GM21381 (cell line): ENCODE results near the gene BAX.

Source experiments
- ATAC-seq: cut with Tn5 transposase; IDR thresholded peaks from one replicate; pipeline ENCODE4 v1.9.1; 2021; ENCODE audit warnings: mild to moderate bottlenecking, moderate library complexity; ENCODE audit not compliant: unreplicated experiment

The BAX gene

DNA sequence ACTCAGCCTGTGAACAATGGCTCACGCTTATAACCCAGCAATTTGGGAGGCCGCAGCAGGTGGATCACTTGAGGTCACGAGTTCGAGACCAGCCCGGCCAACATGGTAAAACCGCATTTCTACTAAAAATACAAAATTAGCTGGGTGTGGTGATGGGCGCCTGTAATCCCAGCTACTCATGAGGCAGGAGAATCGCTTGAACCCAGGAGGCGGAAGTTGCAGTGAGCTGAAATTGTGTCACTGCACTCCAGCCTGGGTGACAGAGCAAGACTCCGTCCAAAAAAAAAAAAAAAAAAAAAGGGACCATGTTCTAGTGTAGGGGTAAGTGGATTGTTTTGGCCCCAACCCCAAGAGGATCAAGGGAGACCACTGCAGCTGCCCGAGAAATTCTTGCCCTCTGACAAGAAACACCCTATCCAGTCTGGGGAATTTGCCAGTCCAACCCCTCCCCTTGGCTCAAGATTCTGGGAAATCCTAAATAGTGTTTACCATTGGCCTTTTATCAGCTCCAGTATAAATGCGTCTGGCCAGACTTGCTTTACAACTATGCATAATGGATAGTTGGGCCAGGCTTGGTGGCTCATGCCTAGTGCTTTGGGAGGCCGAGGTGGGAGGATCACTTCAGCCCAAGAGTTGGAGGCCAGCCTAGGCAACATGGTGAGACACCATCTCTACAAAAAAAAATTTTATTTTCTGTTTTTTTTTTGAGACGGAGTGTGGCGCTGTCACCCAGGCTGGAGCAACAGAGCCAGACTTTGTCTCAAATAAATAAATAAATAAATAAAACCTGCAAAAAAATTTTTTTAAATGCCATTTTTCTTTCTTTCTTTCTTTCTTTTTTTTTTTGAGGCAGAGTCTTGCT lies 26.3 kb upstream of the BAX start:
- no peak for ATAC-seq

DNA sequence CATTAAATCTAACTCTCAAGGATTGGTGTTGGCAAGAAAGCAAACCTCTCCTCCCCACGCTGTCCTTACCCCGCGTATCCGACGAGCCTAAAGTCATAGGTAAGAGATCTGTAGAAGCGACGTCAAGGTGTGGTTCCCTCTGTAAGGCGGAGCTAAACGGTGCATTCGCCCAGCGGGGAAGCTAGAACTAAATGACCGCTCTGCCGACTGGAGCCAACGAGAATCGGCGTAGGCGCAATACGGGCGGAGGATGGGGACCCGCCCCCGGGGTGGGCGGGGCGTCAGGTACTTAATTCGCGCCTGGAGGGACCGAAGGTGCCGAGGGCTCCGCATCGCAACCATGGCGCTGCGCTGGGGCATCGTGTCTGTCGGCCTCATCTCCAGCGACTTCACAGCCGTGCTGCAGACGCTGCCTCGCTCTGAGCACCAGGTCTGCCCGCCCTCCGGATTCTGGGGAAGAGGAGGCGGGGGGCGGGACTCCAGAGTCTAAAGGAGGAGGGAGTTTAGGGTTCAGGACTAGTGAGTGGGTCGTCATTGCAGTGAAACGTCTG lies 21.2 kb upstream of the BAX start, which contains the start of gene DHDH:
Gene DHDH, plus strand, starts transcription at position 318 of the 551 bp plus-strand sequence. Its CDS starts 23 bp downstream, at position 341.
- ATAC-seq = no peak

DNA sequence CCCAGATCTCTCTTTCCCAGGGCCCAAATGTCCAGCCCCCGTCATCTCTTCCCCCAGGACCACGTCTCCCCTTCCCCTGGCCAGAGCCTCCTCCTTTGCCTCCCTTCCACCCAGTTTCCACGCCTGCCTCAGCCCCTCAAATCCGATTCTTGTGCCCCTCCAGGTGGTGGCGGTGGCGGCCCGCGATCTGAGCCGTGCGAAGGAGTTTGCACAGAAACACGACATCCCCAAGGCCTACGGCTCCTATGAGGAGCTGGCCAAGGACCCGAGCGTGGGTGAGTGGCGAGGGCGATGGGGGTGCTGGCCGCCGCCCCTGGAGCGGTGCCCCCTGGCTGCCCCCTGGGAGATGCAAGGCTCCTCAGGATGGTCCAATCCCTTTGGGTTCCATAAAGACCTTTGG lies 19.8 kb upstream of the BAX start:
- ATAC-seq = no peak

DNA sequence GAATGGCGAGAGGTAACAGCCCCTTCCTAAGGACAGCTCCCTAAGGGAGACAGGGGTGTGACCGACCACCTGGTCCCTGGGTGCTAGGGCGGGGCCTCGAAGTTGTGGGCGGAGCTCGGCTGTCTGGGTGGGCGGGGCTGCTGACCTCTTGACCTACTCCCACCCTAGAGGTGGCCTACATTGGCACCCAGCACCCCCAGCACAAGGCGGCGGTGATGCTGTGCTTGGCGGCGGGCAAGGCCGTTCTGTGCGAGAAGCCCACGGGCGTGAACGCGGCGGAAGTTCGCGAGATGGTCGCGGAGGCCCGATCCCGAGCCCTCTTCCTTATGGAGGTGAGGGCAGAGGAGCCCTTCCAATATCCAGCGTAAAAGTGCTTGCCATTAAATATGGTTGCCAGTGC lies 18.8 kb upstream of the BAX start:
- no peak for ATAC-seq

DNA sequence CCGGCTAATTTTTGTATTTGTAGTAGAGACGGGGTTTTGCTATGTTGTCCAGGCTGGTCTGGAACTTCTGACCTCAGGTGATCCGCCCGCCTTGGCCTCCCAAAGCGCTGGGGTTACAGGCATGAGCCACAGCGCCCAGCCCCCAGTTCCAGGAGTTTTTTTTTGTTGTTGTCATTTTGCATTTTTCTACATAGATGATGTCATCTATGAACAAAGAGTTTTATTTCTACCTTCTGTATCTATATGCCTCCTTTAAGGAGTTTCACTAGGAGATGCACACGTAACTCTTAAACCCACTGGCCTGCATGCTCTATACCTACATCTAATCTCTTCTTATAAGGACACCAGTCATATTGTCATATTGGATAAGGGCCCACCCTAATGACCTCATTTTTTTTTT lies 16.4 kb upstream of the BAX start:
- ATAC-seq = no peak

DNA sequence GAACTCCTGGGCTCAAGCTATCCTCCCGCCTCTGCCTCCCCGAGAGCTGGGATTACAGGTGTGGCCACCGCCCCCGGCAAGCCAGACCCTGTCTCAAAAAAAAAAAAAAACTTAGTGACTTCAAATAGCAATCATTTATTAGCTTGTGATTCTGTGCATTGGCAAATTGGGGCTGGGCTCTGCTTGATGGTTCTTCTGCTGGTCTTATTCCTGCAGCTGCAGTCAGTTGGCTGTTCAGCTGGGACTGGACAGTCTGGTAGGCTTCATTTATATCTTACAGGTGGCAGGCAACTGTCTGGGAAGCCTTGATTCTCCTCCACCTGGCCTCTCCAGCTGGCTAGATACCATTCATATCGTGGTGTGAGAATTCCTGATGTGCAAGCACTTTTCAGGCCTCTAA lies 13.8 kb upstream of the BAX start:
- ATAC-seq = no peak

DNA sequence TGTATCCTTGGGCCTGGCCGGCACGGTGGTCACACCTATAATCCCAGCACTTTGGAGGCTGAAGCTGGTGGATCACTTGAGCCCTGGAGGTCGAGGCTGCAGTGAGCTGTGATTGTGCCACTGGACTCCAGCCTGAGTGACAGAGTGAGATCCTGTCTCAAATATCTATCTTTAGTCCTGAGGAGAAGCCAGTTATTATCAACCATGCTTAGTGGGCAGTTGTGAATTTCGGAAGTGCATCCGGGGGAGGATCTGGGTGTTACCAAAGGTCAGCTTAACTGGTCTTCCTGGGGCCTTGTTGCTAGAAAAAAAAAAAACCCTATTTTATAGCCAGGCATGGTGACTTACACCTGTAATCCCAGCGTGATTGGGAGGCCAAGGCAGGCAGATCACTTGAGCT lies 11.6 kb upstream of the BAX start:
- ATAC-seq = no peak

DNA sequence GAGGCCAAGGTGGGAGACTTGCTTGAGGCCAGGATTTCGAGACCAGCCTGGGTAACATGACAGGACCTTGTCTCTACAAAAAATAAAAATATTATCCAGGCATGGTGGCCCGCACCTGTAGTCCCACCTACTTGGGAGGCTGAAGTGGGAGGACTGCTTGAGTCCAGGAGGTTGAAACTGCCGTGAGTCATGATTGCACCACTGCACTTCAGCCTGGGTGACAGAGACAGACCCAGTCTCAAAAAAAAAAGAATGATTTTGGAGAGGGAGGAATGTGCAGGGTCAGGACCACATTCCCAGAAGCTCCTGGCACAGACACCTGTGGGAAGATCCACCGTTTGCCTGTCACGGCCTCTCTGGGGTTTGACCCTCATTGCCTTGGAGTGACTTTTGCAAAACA lies 9.3 kb upstream of the BAX start:
- no peak for ATAC-seq

DNA sequence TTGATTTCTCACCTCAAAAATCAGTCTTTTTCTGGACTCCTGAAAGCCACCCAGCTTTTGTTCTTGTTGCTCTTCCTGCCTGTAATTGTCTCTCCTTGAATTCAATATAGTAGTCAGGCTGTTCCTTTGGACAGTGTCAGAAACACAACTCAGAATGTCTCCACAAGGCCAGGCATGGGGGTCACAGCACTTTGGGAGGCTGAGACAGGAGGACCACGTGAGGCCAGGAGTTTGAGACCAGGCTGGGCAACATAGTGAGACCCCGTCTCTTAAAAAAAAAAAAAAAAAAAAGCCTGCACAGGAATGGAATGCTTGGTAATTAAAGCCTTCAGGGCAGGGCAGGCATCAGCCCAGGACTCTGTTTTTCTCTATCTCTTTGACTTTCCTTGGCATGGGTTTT lies 8.9 kb upstream of the BAX start:
- ATAC-seq = no peak

DNA sequence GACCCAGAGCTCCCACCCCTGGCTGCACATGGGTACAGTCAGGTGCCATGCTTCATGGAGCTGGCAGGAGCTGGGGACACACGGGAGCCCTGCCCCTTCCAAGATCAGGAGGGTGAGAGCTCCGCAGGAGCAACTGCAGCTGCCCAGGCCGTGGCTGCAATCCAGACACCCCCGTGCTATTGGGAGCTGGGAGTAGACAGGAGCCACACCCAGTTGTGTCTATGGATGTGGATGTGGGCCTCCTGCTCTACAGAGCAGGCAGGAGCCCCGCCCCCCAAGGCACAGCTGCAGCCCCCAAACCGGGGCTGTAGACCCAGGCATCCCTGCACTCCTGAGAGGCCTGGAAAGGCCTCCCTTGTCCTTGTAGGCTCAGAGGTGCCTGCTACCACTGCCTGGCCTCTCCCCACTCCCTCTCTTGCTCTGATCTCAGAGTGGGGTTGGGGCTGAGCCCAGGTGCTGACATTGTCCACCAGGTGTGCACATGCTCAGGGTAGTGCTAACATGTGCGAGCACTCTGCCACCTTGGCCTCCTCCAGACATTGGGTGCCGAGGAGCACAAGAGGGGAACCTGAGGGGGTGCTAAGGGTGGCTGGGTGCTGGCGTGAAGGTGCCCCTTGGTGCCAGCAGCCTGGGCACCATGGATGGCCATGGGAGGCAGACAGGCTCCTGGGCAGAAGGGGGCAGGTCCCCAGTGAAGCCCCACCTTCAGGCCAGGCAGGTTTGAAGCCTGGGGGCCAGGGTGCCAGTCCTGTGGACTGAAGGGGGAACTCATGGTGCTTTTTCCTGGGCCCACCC lies 8.0 kb upstream of the BAX start:
- no peak for ATAC-seq

DNA sequence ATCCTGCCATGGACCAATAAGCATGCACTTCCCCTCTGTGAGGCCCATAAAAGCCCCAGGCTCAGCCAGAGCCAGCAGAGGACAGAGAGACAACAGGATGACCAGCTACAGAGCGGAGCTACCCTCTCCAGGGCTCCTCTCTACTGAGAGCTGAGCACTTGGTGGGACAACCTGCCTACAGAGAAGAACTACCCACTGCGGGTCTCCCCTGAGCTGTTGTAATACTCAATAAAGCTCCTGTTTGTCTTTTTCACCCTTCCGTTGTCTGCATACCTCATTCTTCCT lies 7.5 kb upstream of the BAX start:
- ATAC-seq = no peak

DNA sequence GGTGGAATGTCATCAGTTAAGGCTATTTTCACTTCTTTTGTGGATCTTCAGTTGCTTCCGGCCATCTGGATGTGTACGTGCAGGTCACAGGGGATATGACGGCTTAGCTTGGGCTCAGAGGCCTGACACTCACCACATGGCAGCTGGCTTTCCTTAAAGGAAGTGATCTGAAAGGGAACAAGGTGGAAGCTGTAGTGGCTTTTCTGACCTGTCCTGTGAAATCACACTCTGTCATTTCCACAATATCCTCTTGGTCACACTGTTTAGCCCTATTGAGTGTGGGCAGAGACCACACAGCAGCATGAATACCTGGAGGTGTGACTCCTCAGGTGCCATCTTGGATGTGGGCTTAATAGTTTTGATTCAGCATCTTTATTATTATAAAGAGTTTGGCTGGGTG lies 4.5 kb upstream of the BAX start:
- ATAC-seq = no peak

DNA sequence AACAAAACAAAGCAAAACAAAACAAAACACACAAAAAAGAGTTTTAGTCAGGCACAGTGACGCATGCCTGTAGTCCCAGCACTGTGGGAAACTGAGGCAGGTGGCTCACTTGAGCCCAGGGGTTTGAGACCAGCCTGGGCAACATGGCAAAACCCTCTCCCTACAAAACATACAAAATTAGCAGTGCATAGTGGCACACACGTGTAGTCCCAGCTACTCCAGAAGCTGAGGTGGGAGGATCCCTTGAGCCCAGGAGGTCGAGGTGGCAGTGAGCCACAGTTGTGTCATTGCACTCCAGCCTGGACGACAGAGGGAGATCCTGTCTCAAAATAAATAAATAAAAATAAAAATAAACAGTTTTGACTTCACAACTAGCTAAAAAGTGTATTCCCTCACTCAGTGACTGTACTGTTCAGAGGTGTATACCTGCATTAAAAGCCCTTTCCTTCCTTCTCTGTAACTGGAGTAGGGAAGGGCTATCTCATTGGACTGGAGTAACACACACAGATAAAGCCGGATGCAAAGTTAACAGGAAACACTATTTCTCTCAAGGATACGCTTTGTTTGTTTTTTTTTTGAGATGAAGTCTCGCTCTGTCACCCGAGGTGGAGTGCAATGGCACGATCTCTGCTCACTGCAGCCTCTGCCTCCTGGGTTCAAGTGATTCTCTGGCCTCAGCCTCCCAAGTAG lies 3.7 kb upstream of the BAX start:
- ATAC-seq = no peak

DNA sequence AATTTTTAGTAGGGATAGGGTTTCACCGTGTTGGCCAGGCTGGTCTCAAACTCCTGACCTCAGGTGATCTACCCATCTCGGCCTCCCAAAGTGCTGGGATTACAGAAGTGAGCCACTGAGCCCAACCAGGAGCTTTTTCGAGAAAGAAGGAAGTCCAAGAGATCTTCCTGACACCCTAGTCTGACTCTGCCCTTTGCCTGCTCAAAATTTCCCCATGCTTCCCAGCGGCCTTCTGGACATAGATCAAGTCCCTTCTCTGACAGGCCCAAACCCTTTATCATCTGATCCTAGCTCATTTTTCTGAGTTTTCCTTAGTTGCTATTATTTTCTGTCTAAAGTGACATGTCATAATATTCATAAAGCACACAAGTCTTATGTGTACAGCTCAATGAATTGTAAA lies 1.5 kb upstream of the BAX start:
- ATAC-seq = no peak

DNA sequence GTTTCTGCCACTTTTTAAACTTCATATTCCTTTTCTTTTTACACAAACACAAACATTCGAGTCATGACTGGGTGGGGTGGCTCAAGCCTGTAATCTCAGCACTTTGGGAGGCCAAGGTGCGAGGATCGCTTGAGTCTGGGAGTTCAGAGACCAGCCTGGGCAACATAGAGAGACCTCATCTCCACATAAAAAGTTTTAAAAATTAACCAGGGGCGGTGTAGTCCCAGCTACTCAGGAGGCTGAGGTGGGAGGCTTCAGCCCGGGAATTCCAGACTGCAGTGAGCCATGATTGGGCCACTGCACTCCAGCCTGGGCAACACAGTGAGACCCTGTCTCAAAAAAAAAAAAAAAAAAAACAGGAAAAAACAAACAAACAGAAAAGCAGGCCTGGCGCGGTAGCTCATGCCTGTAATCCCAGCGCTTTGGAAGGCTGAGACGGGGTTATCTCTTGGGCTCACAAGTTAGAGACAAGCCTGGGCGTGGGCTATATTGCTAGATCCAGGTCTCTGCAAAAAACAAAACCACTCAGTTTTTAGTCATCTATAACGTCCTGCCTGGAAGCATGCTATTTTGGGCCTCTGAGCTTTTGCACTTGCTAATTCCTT lies 583 bp upstream of the BAX start:
- ATAC-seq = peak; percentile 3

DNA sequence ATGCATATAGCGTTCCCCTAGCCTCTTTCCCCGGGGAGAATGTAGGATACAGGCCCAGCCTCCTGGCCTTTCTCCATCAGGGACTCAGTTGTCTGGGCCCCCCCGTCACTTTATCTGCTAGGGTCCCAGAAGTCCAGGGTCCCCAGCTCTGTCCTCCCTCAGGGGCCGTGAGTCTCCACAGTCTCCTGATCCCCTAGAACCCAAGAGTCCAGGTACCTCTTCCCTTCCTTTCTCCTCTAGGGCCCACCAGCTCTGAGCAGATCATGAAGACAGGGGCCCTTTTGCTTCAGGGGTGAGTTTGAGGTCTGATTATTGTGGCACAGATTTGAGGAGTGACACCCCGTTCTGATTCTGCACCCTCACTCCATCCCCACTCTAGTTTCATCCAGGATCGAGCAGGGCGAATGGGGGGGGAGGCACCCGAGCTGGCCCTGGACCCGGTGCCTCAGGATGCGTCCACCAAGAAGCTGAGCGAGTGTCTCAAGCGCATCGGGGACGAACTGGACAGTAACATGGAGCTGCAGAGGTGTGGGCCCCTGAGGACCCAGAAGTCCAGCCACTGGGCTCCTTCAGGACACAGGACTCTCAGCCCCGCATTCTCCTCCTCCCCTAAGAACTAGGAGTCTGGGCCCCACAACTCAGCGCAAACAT lies 758 bp downstream of the BAX start:
- no peak for ATAC-seq

DNA sequence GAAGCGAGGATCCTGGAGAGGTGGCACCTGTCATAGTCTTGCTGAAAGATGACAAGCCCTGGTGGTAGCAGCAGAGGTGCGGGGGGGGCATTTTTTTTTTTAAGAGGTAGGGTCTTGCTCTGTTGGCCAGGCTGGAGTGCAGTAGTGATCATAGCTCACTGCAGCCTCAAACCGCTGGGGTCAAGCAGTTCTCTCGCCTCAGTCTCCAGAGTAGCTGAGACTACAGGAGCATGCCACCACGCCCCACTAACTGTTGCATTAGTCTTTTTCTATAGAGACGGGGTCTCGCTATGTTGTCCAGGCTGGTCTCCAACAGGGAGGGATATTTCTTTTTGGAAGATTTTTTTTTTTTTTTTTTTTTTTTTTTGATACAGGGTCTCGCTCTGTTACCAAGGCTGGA lies 3.3 kb downstream of the BAX start:
- ATAC-seq = no peak

DNA sequence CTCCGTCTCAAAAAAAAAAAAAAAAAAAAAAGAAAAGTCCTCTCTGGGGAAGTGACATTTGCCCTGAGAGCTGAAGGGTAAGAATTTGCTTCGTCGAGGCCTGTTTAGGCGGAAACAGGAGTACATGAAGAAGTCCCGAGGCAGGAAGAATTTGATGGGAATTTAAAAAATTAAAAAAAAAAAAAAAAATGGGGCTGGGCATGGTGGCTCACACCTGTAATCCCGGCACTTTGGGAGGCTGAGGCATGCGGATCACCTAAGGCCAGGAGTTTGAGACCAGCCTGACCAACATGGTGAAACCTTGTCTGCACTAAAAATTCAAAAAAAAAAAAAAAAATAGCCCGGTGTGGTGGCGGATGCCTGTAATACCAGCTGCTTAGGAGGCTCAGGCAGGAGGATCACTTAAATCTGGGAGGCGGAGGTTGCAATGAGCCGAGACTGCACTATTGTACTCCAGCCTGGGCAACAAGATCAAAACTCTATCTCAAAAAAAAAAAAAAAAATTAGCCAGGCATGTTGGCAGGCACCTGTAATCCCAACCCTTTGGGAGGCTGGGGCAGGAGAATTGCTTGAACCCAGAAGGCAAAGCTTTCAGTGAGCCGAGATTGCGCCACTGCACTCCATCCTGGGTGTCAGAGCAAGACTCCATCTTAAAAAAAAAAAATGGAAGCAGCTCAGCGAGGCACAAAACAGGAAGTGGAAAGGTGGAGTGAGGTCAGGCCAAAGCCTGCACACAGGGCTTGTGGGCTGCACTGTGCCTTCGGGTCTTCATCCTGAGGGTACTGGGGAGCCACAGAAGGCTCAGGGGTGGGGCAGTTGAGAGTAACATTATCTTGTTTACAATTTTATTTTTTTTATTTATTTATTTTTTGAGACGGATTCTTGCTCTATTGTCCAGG lies 4.9 kb downstream of the BAX start:
- ATAC-seq = no peak

DNA sequence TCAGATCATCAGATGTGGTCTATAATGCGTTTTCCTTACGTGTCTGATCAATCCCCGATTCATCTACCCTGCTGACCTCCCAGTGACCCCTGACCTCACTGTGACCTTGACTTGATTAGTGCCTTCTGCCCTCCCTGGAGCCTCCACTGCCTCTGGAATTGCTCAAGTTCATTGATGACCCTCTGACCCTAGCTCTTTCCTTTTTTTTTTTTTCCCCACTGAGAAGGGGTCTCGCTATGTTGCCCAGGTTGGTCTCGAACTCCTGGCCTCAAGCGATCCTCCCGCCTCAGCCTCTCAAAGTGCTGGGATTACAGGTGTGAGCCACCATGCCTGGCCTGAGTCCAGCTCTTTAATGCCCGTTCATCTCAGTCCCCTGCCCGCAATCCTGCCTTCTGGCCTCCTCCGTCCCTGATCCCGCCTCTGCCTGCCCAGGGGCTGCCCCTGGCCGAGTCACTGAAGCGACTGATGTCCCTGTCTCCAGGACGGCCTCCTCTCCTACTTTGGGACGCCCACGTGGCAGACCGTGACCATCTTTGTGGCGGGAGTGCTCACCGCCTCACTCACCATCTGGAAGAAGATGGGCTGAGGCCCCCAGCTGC lies 6.5 kb downstream of the BAX start:
- ATAC-seq = no peak
